H1 (cell line): ENCODE data around the gene TYW1B. TPM values are rescaled to one million over a fixed set of nuclear protein-coding genes. Genes with fewer than 3 reads are reported as not detected.
"Not testable (repeated sequence)": the region's sequence is repeated elsewhere in the genome, so short reads cannot be mapped to it uniquely, and the experiment has no call there.

ENCODE experiments used
- CTCF ChIA-PET: fragments of 300-600 bp; sonication (Branson Sonifier 250); formaldehyde crosslinking; loops from one replicate; lab custom pipeline; 2021; ENCODE audit not compliant: partially characterized antibody; lab: Charles Lee
- POLR2A ChIA-PET: fragments of 300-600 bp; sonication (Branson Sonifier 250); formaldehyde crosslinking; loops from one replicate; lab custom pipeline; 2021; ENCODE audit warnings: inconsistent platforms; ENCODE audit not compliant: partially characterized antibody; lab: Charles Lee
- DNase-seq, 2 experiments: peaks; one replicate each; pipeline versions ENCODE4 v3.0.0 to v3.0.0-alpha.2; 2010 to 2022; ENCODE audit warnings: low spot score in 2 of 2, low read depth in 1 of 2, mixed read lengths in 1 of 2
- FAIRE-seq: peaks from 2 replicates; lab custom pipeline; 2011; peaks lifted over from hg19 to GRCh38; lab: Jason Lieb, UNC
- H2AFZ ChIP-seq: 2 replicates; pipeline ENCODE4 v1.8.1; 2012; ENCODE audit warnings: low read length, inconsistent platforms
- H2AK5ac ChIP-seq: 2 replicates; pipeline ENCODE4 v1.6.1; 2013; ENCODE audit warnings: low read depth, low read length
- H2BK120ac ChIP-seq: replicated peaks from 2 replicates; pipeline ENCODE3; 2013; ENCODE audit warnings: low read depth, low read length, inconsistent platforms
- H2BK12ac ChIP-seq: 2 replicates; pipeline ENCODE4 v1.6.1; 2013; ENCODE audit warnings: low read depth, low read length
- H2BK15ac ChIP-seq: 2 replicates; pipeline ENCODE4 v1.6.1; 2013; ENCODE audit warnings: low read length
- H2BK20ac ChIP-seq: 2 replicates; pipeline ENCODE4 v1.6.1; 2013; ENCODE audit warnings: low read length
- H2BK5ac ChIP-seq: 2 replicates; pipeline ENCODE4 v1.6.1; 2013; ENCODE audit warnings: low read depth, low read length
- H3K14ac ChIP-seq: 2 replicates; pipeline ENCODE4 v1.6.1; 2013; ENCODE audit warnings: inconsistent platforms; ENCODE audit not compliant: insufficient read length
- H3K18ac ChIP-seq: 2 replicates; pipeline ENCODE4 v1.6.1; 2013; ENCODE audit warnings: low read length; ENCODE audit errors: extremely low read depth
- H3K23ac ChIP-seq: 2 replicates; pipeline ENCODE4 v1.6.1; 2013; ENCODE audit warnings: inconsistent platforms; ENCODE audit not compliant: insufficient read length
- H3K23me2 ChIP-seq: 2 replicates; pipeline ENCODE4 v1.6.1; 2013; ENCODE audit warnings: low read depth, low read length
- H3K27ac ChIP-seq: 2 replicates; pipeline ENCODE4 v1.6.1; 2011; ENCODE audit warnings: low read depth, low read length, inconsistent platforms
- H3K27me3 ChIP-seq, 4 experiments: replicated peaks in 1 of 4; 1 replicate in 1 of 4; 2 replicates in 3 of 4; pipeline versions ENCODE4 v1.6.1 to v1.8.1; 2011 to 2013; ENCODE audit warnings: low read length in 3 of 4, mild to moderate bottlenecking in 3 of 4, inconsistent platforms in 2 of 4, mixed read lengths in 2 of 4, moderate library complexity in 1 of 4; ENCODE audit not compliant: control insufficient read depth in 3 of 4, insufficient read depth in 3 of 4; ENCODE audit errors: extremely low read depth in 1 of 4
- H3K36me3 ChIP-seq, 4 experiments: 2 replicates each; pipeline versions ENCODE4 v1.6.1 to v1.8.1; 2011 to 2013; ENCODE audit warnings: mild to moderate bottlenecking in 4 of 4, low read length in 3 of 4, moderate library complexity in 2 of 4, control low read depth in 1 of 4, inconsistent platforms in 1 of 4; ENCODE audit not compliant: insufficient read depth in 4 of 4, control insufficient read depth in 2 of 4
- H3K4ac ChIP-seq: replicated peaks from 2 replicates; pipeline ENCODE3; 2013; ENCODE audit warnings: low read length, low read depth, mixed read lengths, inconsistent platforms; ENCODE audit not compliant: insufficient read length
- H3K4me1 ChIP-seq, 4 experiments: replicated peaks in 1 of 4; 1 replicate in 1 of 4; 2 replicates in 3 of 4; pipeline versions ENCODE4 v1.6.1 to v1.8.1; 2011 to 2013; ENCODE audit warnings: low read length in 3 of 4, inconsistent platforms in 2 of 4, mixed read lengths in 1 of 4; ENCODE audit not compliant: insufficient read depth in 4 of 4, control insufficient read depth in 3 of 4
- H3K4me2 ChIP-seq, 2 experiments: 2 replicates each; pipeline versions ENCODE4 v1.6.1 to v1.8.1; 2011 to 2013; ENCODE audit warnings: low read depth in 2 of 2, low read length in 2 of 2, control low read depth in 1 of 2, inconsistent platforms in 1 of 2, mild to moderate bottlenecking in 1 of 2; ENCODE audit not compliant: insufficient read depth in 1 of 2
- H3K4me3 ChIP-seq, 4 experiments: fragments of 200-600, 300-600 bp in 1 of 4; sonication (generic), shearing (Covaris generic), sonication (Bioruptor Twin) in 1 of 4; 2 replicates each; pipeline versions ENCODE4 v1.5.1 to v1.8.1; 2011 to 2016; ENCODE audit warnings: low read length in 4 of 4, low read depth in 3 of 4, control low read depth in 2 of 4, inconsistent platforms in 2 of 4, mild to moderate bottlenecking in 2 of 4, mixed read lengths in 1 of 4, moderate library complexity in 1 of 4; ENCODE audit not compliant: insufficient read depth in 2 of 4; ENCODE audit errors: extremely low read depth in 1 of 4
- H3K56ac ChIP-seq: replicated peaks from 2 replicates; pipeline ENCODE3; 2013; ENCODE audit warnings: low read depth, mild to moderate bottlenecking, mixed read lengths, low read length, inconsistent platforms; ENCODE audit not compliant: insufficient read length
- H3K79me1 ChIP-seq: 2 replicates; pipeline ENCODE4 v1.6.1; 2013; ENCODE audit warnings: low read depth, low read length, control low read depth
- H3K79me2 ChIP-seq, 2 experiments: 2 replicates each; pipeline versions ENCODE4 v1.6.1 to v1.8.1; 2012 to 2013; ENCODE audit warnings: low read length in 2 of 2, mild to moderate bottlenecking in 2 of 2, inconsistent platforms in 1 of 2; ENCODE audit not compliant: insufficient read depth in 2 of 2, control insufficient read depth in 1 of 2
- H3K9ac ChIP-seq, 4 experiments: replicated peaks in 1 of 4; 1 replicate in 1 of 4; 2 replicates in 3 of 4; pipeline versions ENCODE4 v1.6.1 to v1.8.1; 2011 to 2013; ENCODE audit warnings: low read depth in 3 of 4, low read length in 3 of 4, control low read depth in 2 of 4, mild to moderate bottlenecking in 2 of 4, moderate library complexity in 2 of 4, inconsistent platforms in 1 of 4; ENCODE audit errors: extremely low read depth in 1 of 4
- H3K9me3 ChIP-seq, 2 experiments: 2 replicates each; pipeline versions ENCODE4 v1.6.1 to v1.8.1; 2012 to 2013; ENCODE audit warnings: mild to moderate bottlenecking in 2 of 2, moderate library complexity in 2 of 2, control low read depth in 1 of 2, inconsistent platforms in 1 of 2, low read depth in 1 of 2, low read length in 1 of 2, mixed read lengths in 1 of 2; ENCODE audit not compliant: insufficient read depth in 2 of 2
- H4K20me1 ChIP-seq, 2 experiments: replicated peaks in 1 of 2; 2 replicates each; pipeline versions ENCODE3 to v1.8.1; 2011 to 2013; ENCODE audit warnings: inconsistent platforms in 2 of 2, low read length in 2 of 2, mild to moderate bottlenecking in 1 of 2; ENCODE audit not compliant: insufficient read depth in 2 of 2, control insufficient read depth in 1 of 2
- H4K5ac ChIP-seq: 2 replicates; pipeline ENCODE4 v1.6.1; 2013; ENCODE audit warnings: low read length, low read depth, mixed read lengths, inconsistent platforms; ENCODE audit not compliant: insufficient read length
- H4K8ac ChIP-seq: 2 replicates; pipeline ENCODE4 v1.8.0; 2013; ENCODE audit warnings: mild to moderate bottlenecking, moderate library complexity, low read length, inconsistent platforms; ENCODE audit not compliant: insufficient read depth; ENCODE audit errors: extremely low read depth
- H4K91ac ChIP-seq: replicated peaks from 2 replicates; pipeline ENCODE3; 2013; ENCODE audit warnings: low read length, mixed read lengths, inconsistent platforms; ENCODE audit not compliant: insufficient read length
- WGBS, 2 experiments: shearing (Covaris generic) in 1 of 2; methylation state at CpG; one replicate each; pipeline versions ENCODE4 v1.1.6 to v1.1.7; 2013 to 2015; ENCODE audit warnings: low lambda C conversion rate in 2 of 2, mixed read lengths in 2 of 2, inconsistent platforms in 1 of 2, low coverage in 1 of 2, missing lambda C conversion rate in 1 of 2; ENCODE audit not compliant: insufficient replicate concordance in 2 of 2, insufficient coverage in 1 of 2, insufficient read length in 1 of 2; ENCODE audit errors: extremely low coverage in 1 of 2, missing lambda C conversion rate in 1 of 2; 5-methylcytosine and 5-hydroxymethylcytosine counted together
- polyA plus RNA-seq, 7 experiments: library from polyadenylated mRNA; depleted of rRNA in 3 of 7; stranded (reverse) in 5 of 7; unstranded in 2 of 7; fragments of >200 nt in 5 of 7; fragments of 200-250 nt in 2 of 7; gene quantifications; 1 replicate in 5 of 7; 2 replicates in 1 of 7; 4 replicates in 1 of 7; pipeline versions ENCODE4 v1.2.1 to v1.2.3, GENCODE V29; 2011 to 2013; ENCODE audit warnings: missing spikeins in 2 of 7, mixed read lengths in 2 of 7
- total RNA-seq: library from RNA; stranded (reverse); fragmentation: NEBNext Ultra II Directional; extraction: Animal tissue kit (Norgen Biotek cat#: 25700); gene quantifications from 2 replicates; pipeline ENCODE4 v1.2.1, GENCODE V29; 2021

Gene TYW1B
- total and polyA plus RNA-seq, 2 of the 8 experiments (the other 6 are each of a cell fraction or from before 2014, with no cell fraction given): 6.8 to 12.6 TPM

GRCh38 chr7:72604771-72605611 is 223.0 kb downstream of the TYW1B start:
- H3K27me3 ChIP-seq, H3K4me2 ChIP-seq, H3K9me3 ChIP-seq, H2BK5ac ChIP-seq, H4K8ac ChIP-seq, FAIRE-seq, H4K91ac ChIP-seq, H3K4ac ChIP-seq, H3K23me2 ChIP-seq, H2AFZ ChIP-seq, H3K23ac ChIP-seq, H2BK12ac ChIP-seq, H2AK5ac ChIP-seq, H2BK20ac ChIP-seq, H3K14ac ChIP-seq, H3K79me1 ChIP-seq, H3K56ac ChIP-seq, H3K18ac ChIP-seq, H3K4me3 ChIP-seq, H3K27ac ChIP-seq, POLR2A ChIA-PET, DNase-seq, H3K36me3 ChIP-seq, H2BK120ac ChIP-seq, H2BK15ac ChIP-seq, H4K20me1 ChIP-seq, H3K79me2 ChIP-seq, H3K9ac ChIP-seq, H4K5ac ChIP-seq, H3K4me1 ChIP-seq: not testable (repeated sequence)
- WGBS, 2 experiments: 96% methylated on average over 17 of the region's 17 CpGs; no CpG with 5 or more reads in 1 of the 2 experiments
- CTCF ChIA-PET: interaction anchor here (0.6 kb wide), 1 partner anchor 31 kb away, joined by 7 read pairs; no protein-coding TSS in a partner anchor
